Hepatocyte (in vitro differentiated cells): ENCODE results near the gene GPR152.

ENCODE experiments used
- EZH2 ChIP-seq: fragments of 200-600 bp; sonication (generic); IDR thresholded peaks from 2 replicates; pipeline ENCODE4 v1.6.1; 2016; ENCODE audit warnings: antibody characterized with exemption, mild to moderate bottlenecking, borderline replicate concordance
- EZH2phosphoT487 ChIP-seq: fragments of 200-600 bp; sonication (generic); IDR thresholded peaks from one replicate; pipeline ENCODE4 v1.6.1; 2018; ENCODE audit warnings: antibody characterized with exemption, mild to moderate bottlenecking, low read depth, moderate library complexity; ENCODE audit not compliant: unreplicated experiment, severe bottlenecking
- TF ChIP-seq, protein P1 (sequence below): fragments of 200-600 bp; sonication (generic); IDR thresholded peaks from 2 replicates; pipeline ENCODE4 v1.5.1; 2016; ENCODE audit warnings: antibody characterized with exemption, mild to moderate bottlenecking; ENCODE audit not compliant: poor library complexity

DNA sequence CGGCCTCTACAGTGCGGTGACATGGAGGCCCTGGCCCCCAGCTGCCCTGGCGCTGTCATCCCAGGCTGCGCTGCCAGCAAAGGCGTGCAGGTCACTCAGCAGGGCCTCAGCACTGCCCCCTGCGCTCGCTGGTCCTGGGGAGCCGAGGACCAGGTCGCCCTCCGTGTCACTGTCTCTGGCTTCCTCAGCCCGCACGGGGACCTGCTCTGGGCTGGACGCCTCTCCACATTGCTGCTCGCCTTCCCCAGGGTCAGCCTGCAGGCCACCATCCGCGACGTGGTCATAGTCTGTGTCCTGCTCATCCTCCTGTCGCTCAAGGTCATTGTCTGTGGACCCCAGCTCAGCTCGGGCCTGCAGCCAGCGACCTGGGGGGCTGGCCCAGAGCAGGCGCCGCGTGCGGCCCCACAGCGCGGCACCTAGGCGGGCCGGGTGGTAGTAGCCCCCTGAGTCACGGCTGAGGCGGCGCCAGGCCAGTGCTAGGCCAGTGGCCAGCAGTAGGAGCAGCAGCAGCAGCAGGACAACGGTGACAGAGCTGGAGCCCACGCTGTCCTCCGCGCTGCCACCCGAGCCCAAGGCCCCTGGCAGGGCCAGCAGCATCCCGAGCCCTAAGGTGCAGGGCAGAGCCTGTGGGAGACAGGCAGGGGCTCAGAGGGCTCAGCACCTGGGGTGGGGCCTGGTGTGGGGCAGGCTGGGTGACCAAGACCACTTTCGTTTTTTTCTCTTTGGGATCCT lies 16.6 kb downstream of the GPR152 start:
- TF ChIP-seq, protein P1, sequence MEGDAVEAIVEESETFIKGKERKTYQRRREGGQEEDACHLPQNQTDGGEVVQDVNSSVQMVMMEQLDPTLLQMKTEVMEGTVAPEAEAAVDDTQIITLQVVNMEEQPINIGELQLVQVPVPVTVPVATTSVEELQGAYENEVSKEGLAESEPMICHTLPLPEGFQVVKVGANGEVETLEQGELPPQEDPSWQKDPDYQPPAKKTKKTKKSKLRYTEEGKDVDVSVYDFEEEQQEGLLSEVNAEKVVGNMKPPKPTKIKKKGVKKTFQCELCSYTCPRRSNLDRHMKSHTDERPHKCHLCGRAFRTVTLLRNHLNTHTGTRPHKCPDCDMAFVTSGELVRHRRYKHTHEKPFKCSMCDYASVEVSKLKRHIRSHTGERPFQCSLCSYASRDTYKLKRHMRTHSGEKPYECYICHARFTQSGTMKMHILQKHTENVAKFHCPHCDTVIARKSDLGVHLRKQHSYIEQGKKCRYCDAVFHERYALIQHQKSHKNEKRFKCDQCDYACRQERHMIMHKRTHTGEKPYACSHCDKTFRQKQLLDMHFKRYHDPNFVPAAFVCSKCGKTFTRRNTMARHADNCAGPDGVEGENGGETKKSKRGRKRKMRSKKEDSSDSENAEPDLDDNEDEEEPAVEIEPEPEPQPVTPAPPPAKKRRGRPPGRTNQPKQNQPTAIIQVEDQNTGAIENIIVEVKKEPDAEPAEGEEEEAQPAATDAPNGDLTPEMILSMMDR: no peak
- TF ChIP-seq EZH2phosphoT487: no peak
- no peak for TF ChIP-seq EZH2
